HCT116 (cell line): Measurements from ENCODE around the gene RHOBTB1. TPM values are rescaled to one million over a fixed set of nuclear protein-coding genes. Genes with fewer than 3 reads are reported as not detected.

ENCODE experiments used
- ATAC-seq: fragments of 200-7000 bp; cut with Tn5 transposase; 2 replicates; pipeline ENCODE4 v1.9.1; 2020; ENCODE audit warnings: mild to moderate bottlenecking, moderate library complexity
- BruUV-seq: library from RNA; stranded (reverse); fragments of 400-500 nt; replicated peaks from 2 replicates; lab custom pipeline; 2021; lab: Mats Ljungman, UMichigan
- CTCF ChIA-PET: fragments of 300-600 bp; sonication (Branson Sonifier 250); formaldehyde crosslinking; loops from one replicate; lab custom pipeline; 2021; ENCODE audit warnings: antibody characterized with exemption; lab: Charles Lee
- POLR2A ChIA-PET: fragments of 300-600, 350-600 bp; sonication (Branson Sonifier 250); formaldehyde crosslinking; loops from one replicate; lab custom pipeline; 2021; ENCODE audit warnings: antibody characterized with exemption; lab: Charles Lee
- RAD21 ChIA-PET, 2 experiments: fragments of 300-600 bp; sonication (Branson Sonifier 250); formaldehyde crosslinking; loops; one replicate each; lab custom pipeline; 2023; ENCODE audit warnings: low total read pairs in 2 of 2; ENCODE audit not compliant: uncharacterized antibody in 2 of 2, unreplicated experiment in 2 of 2, low non-redundant PET in 1 of 2; lab: Charles Lee
- DNase-seq: peaks from one replicate; pipeline ENCODE4 v3.0.0-alpha.2; 2010; ENCODE audit warnings: low read depth, low spot score
- H2AFZ ChIP-seq: fragments of 200-600 bp; shearing (Covaris generic), sonication (generic); 2 replicates; pipeline ENCODE4 v1.6.1; 2017; ENCODE audit warnings: low read depth, mixed run types, mixed read lengths, antibody characterized with exemption, low read length; ENCODE audit not compliant: poor library complexity, severe bottlenecking
- H3K27ac ChIP-seq: 2 replicates; pipeline ENCODE4 v1.5.1; 2012; ENCODE audit warnings: low read depth, low read length
- H3K27me3 ChIP-seq: fragments of 200-600 bp; sonication (generic); 2 replicates; pipeline ENCODE4 v1.6.1; 2016; ENCODE audit warnings: mixed run types, low read length, mixed read lengths; ENCODE audit not compliant: insufficient read depth
- H3K36me3 ChIP-seq, 2 experiments: fragments of 200-500 bp in 1 of 2; fragments of 200-600 bp in 1 of 2; sonication (Bioruptor generic) in 1 of 2; sonication (generic) in 1 of 2; 2 replicates each; pipeline versions ENCODE4 v1.5.1 to v1.6.1; 2014 to 2016; ENCODE audit warnings: low read length in 2 of 2, inconsistent platforms in 1 of 2, mixed read lengths in 1 of 2, mixed run types in 1 of 2; ENCODE audit not compliant: insufficient read depth in 2 of 2, control insufficient read depth in 1 of 2
- H3K4me1 ChIP-seq, 2 experiments: fragments of 200-600 bp in 1 of 2; sonication (generic) in 1 of 2; 2 replicates each; pipeline versions ENCODE4 v1.5.1 to v1.6.1; 2012 to 2017; ENCODE audit warnings: low read length in 2 of 2, inconsistent platforms in 1 of 2, mild to moderate bottlenecking in 1 of 2, mixed read lengths in 1 of 2, mixed run types in 1 of 2, moderate library complexity in 1 of 2; ENCODE audit not compliant: insufficient read depth in 2 of 2, control insufficient read depth in 1 of 2
- H3K4me2 ChIP-seq: fragments of 200-600 bp; sonication (generic); 2 replicates; pipeline ENCODE4 v1.6.1; 2017; ENCODE audit warnings: mixed run types, low read length, mixed read lengths
- H3K4me3 ChIP-seq, 2 experiments: fragments of 200-600 bp in 1 of 2; sonication (generic) in 1 of 2; replicated peaks in 1 of 2; 2 replicates each; pipeline ENCODE4 v1.5.1; 2011 to 2016; ENCODE audit warnings: low read length in 2 of 2, control low read depth in 1 of 2, low read depth in 1 of 2, mild to moderate bottlenecking in 1 of 2, mixed read lengths in 1 of 2, mixed run types in 1 of 2
- H3K79me2 ChIP-seq: fragments of 200-600 bp; sonication (generic); 2 replicates; pipeline ENCODE4 v1.6.1; 2017; ENCODE audit warnings: mild to moderate bottlenecking, mixed run types, low read length, moderate library complexity, mixed read lengths; ENCODE audit not compliant: insufficient read depth
- H3K9ac ChIP-seq: fragments of 200-600 bp; sonication (generic); 2 replicates; pipeline ENCODE4 v1.6.1; 2016; ENCODE audit warnings: low read length, mixed read lengths
- H3K9me2 ChIP-seq: fragments of 200-600 bp; sonication (generic), shearing (Covaris generic); 2 replicates; pipeline ENCODE4 v1.6.1; 2017; ENCODE audit warnings: mixed run types, mild to moderate bottlenecking, moderate library complexity; ENCODE audit not compliant: insufficient read depth
- H3K9me3 ChIP-seq, 2 experiments: fragments of 200-500 bp in 1 of 2; fragments of 200-600 bp in 1 of 2; sonication (Bioruptor generic) in 1 of 2; sonication (generic) in 1 of 2; 2 replicates each; pipeline ENCODE4 v1.6.1; 2014 to 2017; ENCODE audit warnings: low read length in 2 of 2, mixed read lengths in 2 of 2, inconsistent platforms in 1 of 2, low read depth in 1 of 2, mild to moderate bottlenecking in 1 of 2, mixed run types in 1 of 2, moderate library complexity in 1 of 2; ENCODE audit not compliant: control insufficient read depth in 1 of 2, insufficient read depth in 1 of 2
- H4K20me1 ChIP-seq: fragments of 200-600 bp; sonication (generic), shearing (Covaris generic); 2 replicates; pipeline ENCODE4 v1.6.1; 2017; ENCODE audit warnings: mixed run types, mild to moderate bottlenecking, moderate library complexity; ENCODE audit not compliant: insufficient read depth
- ATF3 ChIP-seq: IDR thresholded peaks from 2 replicates; pipeline ENCODE4 v1.6.1; 2012
- CBX3 ChIP-seq: IDR thresholded peaks from 2 replicates; pipeline ENCODE4 v1.6.1; 2012; ENCODE audit warnings: low read depth
- CEBPB ChIP-seq: IDR thresholded peaks from 2 replicates; pipeline ENCODE4 v1.6.1; 2012; ENCODE audit warnings: low read depth
- ELF1 ChIP-seq: IDR thresholded peaks from 2 replicates; pipeline ENCODE4 v1.6.1; 2012; ENCODE audit warnings: low read depth, borderline replicate concordance
- EZH2phosphoT487 ChIP-seq: fragments of 200-600 bp; IDR thresholded peaks from 2 replicates; pipeline ENCODE4 v1.6.1; 2018; ENCODE audit warnings: antibody characterized with exemption, borderline replicate concordance
- FOSL1 ChIP-seq: IDR thresholded peaks from 2 replicates; pipeline ENCODE4 v1.6.1; 2012; ENCODE audit warnings: low read depth
- JUND ChIP-seq: IDR thresholded peaks from 2 replicates; pipeline ENCODE4 v1.6.1; 2012
- MAX ChIP-seq: IDR thresholded peaks from 2 replicates; pipeline ENCODE4 v1.6.1; 2012
- POLR2A ChIP-seq: IDR thresholded peaks from 2 replicates; pipeline ENCODE4 v1.7.0; 2011; ENCODE audit warnings: borderline replicate concordance; ENCODE audit not compliant: insufficient read depth, insufficient read length; ENCODE audit errors: extremely low read depth
- SP1 ChIP-seq: IDR thresholded peaks from 2 replicates; pipeline ENCODE4 v1.6.1; 2012; ENCODE audit warnings: low read depth
- SRF ChIP-seq: IDR thresholded peaks from 2 replicates; pipeline ENCODE4 v1.6.1; 2012; ENCODE audit warnings: low read depth
- YY1 ChIP-seq: IDR thresholded peaks from 2 replicates; pipeline ENCODE4 v1.6.1; 2011; ENCODE audit warnings: low read length, low read depth, moderate library complexity, mild to moderate bottlenecking; ENCODE audit not compliant: insufficient replicate concordance; ENCODE audit errors: extremely low read depth
- ZFX ChIP-seq: fragments of 450-650 bp; IDR thresholded peaks from 2 replicates; pipeline ENCODE4 v1.6.1; 2017
- ZNF274 ChIP-seq: fragments of 200-500 bp; sonication (Bioruptor generic); IDR thresholded peaks from 2 replicates; pipeline ENCODE4 v1.6.1; 2014; ENCODE audit warnings: mild to moderate bottlenecking, low read depth, low read length, inconsistent platforms
- intact Hi-C: fragments of 100-400 bp; cut with micrococcal nuclease; formaldehyde crosslinking; loops from 2 replicates; pipeline ENCODE4 v1.10.0; 2022
- total RNA-seq: library from RNA; stranded (reverse); gene quantifications from one replicate; pipeline ENCODE4 v1.2.1, GENCODE V29; 2021; ENCODE audit not compliant: unreplicated experiment
- TF ChIP-seq, protein P1 (sequence below), 3 experiments: fragments of 200-600 bp in 1 of 3; sonication (generic) in 1 of 3; IDR thresholded peaks in 2 of 3; conservative IDR thresholded peaks in 1 of 3; 2 replicates each; pipeline ENCODE4 v1.5.1; 2012 to 2017; ENCODE audit warnings: low read depth in 2 of 3, low read length in 2 of 3, antibody characterized with exemption in 1 of 3, borderline replicate concordance in 1 of 3, control low read depth in 1 of 3, mild to moderate bottlenecking in 1 of 3, mixed read lengths in 1 of 3, mixed run types in 1 of 3, moderate library complexity in 1 of 3; ENCODE audit not compliant: insufficient read depth in 1 of 3
- TF ChIP-seq, protein P2 (sequence below): IDR thresholded peaks from 2 replicates; pipeline ENCODE4 v1.6.1; 2012; ENCODE audit warnings: low read depth
- TF ChIP-seq, protein P3 (sequence below): IDR thresholded peaks from 2 replicates; pipeline ENCODE4 v1.6.1; 2011; ENCODE audit warnings: mild to moderate bottlenecking, low read length, moderate library complexity; ENCODE audit not compliant: insufficient replicate concordance; ENCODE audit errors: extremely low read depth

The RHOBTB1 gene
- total RNA-seq, 1 experiment from 2014 or later = 1.6 TPM

GRCh38 chr10:60974463-60975149 is 30.6 kb upstream of the RHOBTB1 start:
- H3K9me2 ChIP-seq = no peaks in the 10 kb centered on the region
- H3K4me3 ChIP-seq = 0 out of 4 replicates have a peak overlapping the region, but pooled peaks of 1 of the 2 experiments have one; percentile 10
- POLR2A ChIA-PET = no interaction called here
- no TSS peak for BruUV-seq
- no peak overlapping the region for H3K9ac ChIP-seq
- H3K27me3 ChIP-seq = no peaks in the 10 kb centered on the region
- peak overlapping the region; percentile 36; the same call in 1 of the 2 replicates for H3K4me2 ChIP-seq
- H3K4me1 ChIP-seq = peaks cover 12 to 29% of the 10 kb centered on the region in 2 experiments
- no peaks in the 10 kb centered on the region for H4K20me1 ChIP-seq
- H3K36me3 ChIP-seq = no peaks in the 10 kb centered on the region
- H3K79me2 ChIP-seq = no peaks in the 10 kb centered on the region
- TF ChIP-seq YY1 (no peak), CBX3 (0 out of 2 replicates have a peak, but pooled peaks have one; percentile 7), POLR2A (no peak), EZH2phosphoT487 (no peak), MAX (no peak), JUND (peak; percentile 43; the same call in 1 of the 2 replicates), ELF1 (no peak), CEBPB (no peak), ATF3 (no peak), FOSL1 (peak; percentile 71), SRF (no peak), SP1 (peak; percentile 21; the same call in 1 of the 2 replicates), ZFX (no peak), ZNF274 (no peak)
- TF ChIP-seq, protein P1, sequence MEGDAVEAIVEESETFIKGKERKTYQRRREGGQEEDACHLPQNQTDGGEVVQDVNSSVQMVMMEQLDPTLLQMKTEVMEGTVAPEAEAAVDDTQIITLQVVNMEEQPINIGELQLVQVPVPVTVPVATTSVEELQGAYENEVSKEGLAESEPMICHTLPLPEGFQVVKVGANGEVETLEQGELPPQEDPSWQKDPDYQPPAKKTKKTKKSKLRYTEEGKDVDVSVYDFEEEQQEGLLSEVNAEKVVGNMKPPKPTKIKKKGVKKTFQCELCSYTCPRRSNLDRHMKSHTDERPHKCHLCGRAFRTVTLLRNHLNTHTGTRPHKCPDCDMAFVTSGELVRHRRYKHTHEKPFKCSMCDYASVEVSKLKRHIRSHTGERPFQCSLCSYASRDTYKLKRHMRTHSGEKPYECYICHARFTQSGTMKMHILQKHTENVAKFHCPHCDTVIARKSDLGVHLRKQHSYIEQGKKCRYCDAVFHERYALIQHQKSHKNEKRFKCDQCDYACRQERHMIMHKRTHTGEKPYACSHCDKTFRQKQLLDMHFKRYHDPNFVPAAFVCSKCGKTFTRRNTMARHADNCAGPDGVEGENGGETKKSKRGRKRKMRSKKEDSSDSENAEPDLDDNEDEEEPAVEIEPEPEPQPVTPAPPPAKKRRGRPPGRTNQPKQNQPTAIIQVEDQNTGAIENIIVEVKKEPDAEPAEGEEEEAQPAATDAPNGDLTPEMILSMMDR (IDR thresholded peaks at IDR 0.05 in 2 of 3, conservative IDR thresholded peaks at IDR 0.05 in 1 of 3; ENCODE audit: borderline replicate concordance in 1 of 3, insufficient read depth in 1 of 3, low read depth in 2 of 3, low read length in 2 of 3) = no peak
- TF ChIP-seq, protein P2, sequence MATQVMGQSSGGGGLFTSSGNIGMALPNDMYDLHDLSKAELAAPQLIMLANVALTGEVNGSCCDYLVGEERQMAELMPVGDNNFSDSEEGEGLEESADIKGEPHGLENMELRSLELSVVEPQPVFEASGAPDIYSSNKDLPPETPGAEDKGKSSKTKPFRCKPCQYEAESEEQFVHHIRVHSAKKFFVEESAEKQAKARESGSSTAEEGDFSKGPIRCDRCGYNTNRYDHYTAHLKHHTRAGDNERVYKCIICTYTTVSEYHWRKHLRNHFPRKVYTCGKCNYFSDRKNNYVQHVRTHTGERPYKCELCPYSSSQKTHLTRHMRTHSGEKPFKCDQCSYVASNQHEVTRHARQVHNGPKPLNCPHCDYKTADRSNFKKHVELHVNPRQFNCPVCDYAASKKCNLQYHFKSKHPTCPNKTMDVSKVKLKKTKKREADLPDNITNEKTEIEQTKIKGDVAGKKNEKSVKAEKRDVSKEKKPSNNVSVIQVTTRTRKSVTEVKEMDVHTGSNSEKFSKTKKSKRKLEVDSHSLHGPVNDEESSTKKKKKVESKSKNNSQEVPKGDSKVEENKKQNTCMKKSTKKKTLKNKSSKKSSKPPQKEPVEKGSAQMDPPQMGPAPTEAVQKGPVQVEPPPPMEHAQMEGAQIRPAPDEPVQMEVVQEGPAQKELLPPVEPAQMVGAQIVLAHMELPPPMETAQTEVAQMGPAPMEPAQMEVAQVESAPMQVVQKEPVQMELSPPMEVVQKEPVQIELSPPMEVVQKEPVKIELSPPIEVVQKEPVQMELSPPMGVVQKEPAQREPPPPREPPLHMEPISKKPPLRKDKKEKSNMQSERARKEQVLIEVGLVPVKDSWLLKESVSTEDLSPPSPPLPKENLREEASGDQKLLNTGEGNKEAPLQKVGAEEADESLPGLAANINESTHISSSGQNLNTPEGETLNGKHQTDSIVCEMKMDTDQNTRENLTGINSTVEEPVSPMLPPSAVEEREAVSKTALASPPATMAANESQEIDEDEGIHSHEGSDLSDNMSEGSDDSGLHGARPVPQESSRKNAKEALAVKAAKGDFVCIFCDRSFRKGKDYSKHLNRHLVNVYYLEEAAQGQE = no peak
- TF ChIP-seq, protein P3, sequence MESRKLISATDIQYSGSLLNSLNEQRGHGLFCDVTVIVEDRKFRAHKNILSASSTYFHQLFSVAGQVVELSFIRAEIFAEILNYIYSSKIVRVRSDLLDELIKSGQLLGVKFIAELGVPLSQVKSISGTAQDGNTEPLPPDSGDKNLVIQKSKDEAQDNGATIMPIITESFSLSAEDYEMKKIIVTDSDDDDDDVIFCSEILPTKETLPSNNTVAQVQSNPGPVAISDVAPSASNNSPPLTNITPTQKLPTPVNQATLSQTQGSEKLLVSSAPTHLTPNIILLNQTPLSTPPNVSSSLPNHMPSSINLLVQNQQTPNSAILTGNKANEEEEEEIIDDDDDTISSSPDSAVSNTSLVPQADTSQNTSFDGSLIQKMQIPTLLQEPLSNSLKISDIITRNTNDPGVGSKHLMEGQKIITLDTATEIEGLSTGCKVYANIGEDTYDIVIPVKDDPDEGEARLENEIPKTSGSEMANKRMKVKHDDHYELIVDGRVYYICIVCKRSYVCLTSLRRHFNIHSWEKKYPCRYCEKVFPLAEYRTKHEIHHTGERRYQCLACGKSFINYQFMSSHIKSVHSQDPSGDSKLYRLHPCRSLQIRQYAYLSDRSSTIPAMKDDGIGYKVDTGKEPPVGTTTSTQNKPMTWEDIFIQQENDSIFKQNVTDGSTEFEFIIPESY = no peak
- TF ChIP-seq, all 23 proteins: peak for 4
- CTCF ChIA-PET = interaction anchor here (3.3 kb wide), 1 partner anchor 10 kb away, joined by 11 read pairs; no protein-coding TSS in a partner anchor
- H2AFZ ChIP-seq = peak overlapping the region; percentile 61
- RAD21 ChIA-PET = no interaction called here
- ATAC-seq (peak; percentile 57; the same call in 1 of the 2 replicates), DNase-seq (no peak)
- no peaks in the 10 kb centered on the region for H3K9me3 ChIP-seq
- no peak overlapping the region for H3K27ac ChIP-seq
- intact Hi-C loops = no loop called here
